Loucy (cell line): Measurements from ENCODE around the gene CDT1.
A peak's percentile ranks its signal among the peaks of the same experiment; 100 is the strongest.

Source experiments
- H2AFZ ChIP-seq: fragments of 200-600 bp; sonication (generic); 2 replicates; pipeline ENCODE4 v1.6.0; 2016; ENCODE audit warnings: antibody characterized with exemption, mild to moderate bottlenecking, low read length, moderate library complexity
- H3F3A ChIP-seq: fragments of 200-600 bp; 2 replicates; pipeline ENCODE4 v1.6.0; 2016; ENCODE audit warnings: antibody characterized with exemption, low read depth, mild to moderate bottlenecking
- H3K27me3 ChIP-seq: fragments of 200-600 bp; sonication (generic); 2 replicates; pipeline ENCODE4 v1.6.1; 2014; ENCODE audit warnings: low read length, mild to moderate bottlenecking; ENCODE audit not compliant: insufficient read depth, poor library complexity, severe bottlenecking
- H3K36me3 ChIP-seq: fragments of 200-600 bp; sonication (generic); 2 replicates; pipeline ENCODE4 v1.6.1; 2016; ENCODE audit warnings: low read length; ENCODE audit not compliant: insufficient read depth
- H3K4me1 ChIP-seq: fragments of 200-600 bp; sonication (generic); 2 replicates; pipeline ENCODE4 v1.5.1; 2014; ENCODE audit warnings: low read length, mild to moderate bottlenecking; ENCODE audit not compliant: insufficient read depth, poor library complexity, severe bottlenecking
- H3K4me2 ChIP-seq: fragments of 200-600 bp; sonication (generic); 2 replicates; pipeline ENCODE4 v1.6.0; 2014; ENCODE audit warnings: antibody characterized with exemption, low read length, low read depth, mild to moderate bottlenecking; ENCODE audit not compliant: poor library complexity, severe bottlenecking
- H3K4me3 ChIP-seq: fragments of 200-600 bp; sonication (generic); 2 replicates; pipeline ENCODE4 v1.5.1; 2014; ENCODE audit warnings: low read length, mild to moderate bottlenecking, mixed read lengths; ENCODE audit not compliant: poor library complexity, severe bottlenecking
- H3K79me2 ChIP-seq: fragments of 200-600 bp; sonication (generic); 2 replicates; pipeline ENCODE4 v1.6.1; 2014; ENCODE audit warnings: low read length; ENCODE audit not compliant: insufficient read depth
- H3K9ac ChIP-seq: fragments of 200-600 bp; sonication (generic); 2 replicates; pipeline ENCODE4 v1.6.0; 2014; ENCODE audit warnings: mild to moderate bottlenecking, low read depth, low read length, moderate library complexity; ENCODE audit not compliant: poor library complexity, severe bottlenecking
- H3K9me2 ChIP-seq: fragments of 200-600 bp; sonication (generic); replicated peaks from 2 replicates; pipeline ENCODE4 v1.6.1; 2016; ENCODE audit warnings: low read depth, low read length, mixed read lengths
- H3K9me3 ChIP-seq: fragments of 200-600 bp; sonication (generic); 2 replicates; pipeline ENCODE4 v1.6.1; 2014; ENCODE audit warnings: mild to moderate bottlenecking, antibody characterized with exemption, low read length, low read depth; ENCODE audit not compliant: insufficient read depth
- H4K20me1 ChIP-seq: fragments of 200-600 bp; sonication (generic); 2 replicates; pipeline ENCODE4 v1.6.0; 2014; ENCODE audit warnings: antibody characterized with exemption, low read length, mild to moderate bottlenecking; ENCODE audit not compliant: insufficient read depth, poor library complexity, severe bottlenecking
- CTCF ChIP-seq: fragments of 200-600 bp; sonication (generic); conservative IDR thresholded peaks from 2 replicates; pipeline ENCODE4 v1.5.1; 2014; ENCODE audit warnings: mild to moderate bottlenecking, antibody characterized with exemption, low read length
- EZH2phosphoT487 ChIP-seq: fragments of 200-600 bp; IDR thresholded peaks from 2 replicates; pipeline ENCODE4 v1.6.1; 2018; ENCODE audit warnings: antibody characterized with exemption, mild to moderate bottlenecking, moderate library complexity, borderline replicate concordance

The CDT1 gene

GRCh38 chr16:88803264-88803987 lies at the start of gene CDT1:
Gene CDT1, plus strand, starts transcription at chr16:88803789. Its CDS starts 43 bp downstream, at chr16:88803832.
- H3K79me2 ChIP-seq, result peaks cover 74% of the 10 kb centered on the region
- peaks cover 32% of the 10 kb centered on the region for H3K4me1 ChIP-seq
- peak within 1 kb of the TSS; percentile 75 for H3K4me2 ChIP-seq
- peaks cover 4% of the 10 kb centered on the region for H3F3A ChIP-seq
- H3K9me2 ChIP-seq, result no peaks in the 10 kb centered on the region
- H2AFZ ChIP-seq, result no peak within 1 kb of the TSS
- H3K4me3 ChIP-seq, result peak within 1 kb of the TSS; percentile 79
- H3K27me3 ChIP-seq, result no peaks in the 10 kb centered on the region
- H4K20me1 ChIP-seq, result peaks cover 37% of the 10 kb centered on the region
- peak within 1 kb of the TSS; percentile 96 for H3K9ac ChIP-seq
- no peaks in the 10 kb centered on the region for H3K9me3 ChIP-seq
- peaks cover 14% of the 10 kb centered on the region; the same call in 1 of the 2 replicates for H3K36me3 ChIP-seq
- TF ChIP-seq EZH2phosphoT487 (no peak), CTCF (no peak)

DNA sequence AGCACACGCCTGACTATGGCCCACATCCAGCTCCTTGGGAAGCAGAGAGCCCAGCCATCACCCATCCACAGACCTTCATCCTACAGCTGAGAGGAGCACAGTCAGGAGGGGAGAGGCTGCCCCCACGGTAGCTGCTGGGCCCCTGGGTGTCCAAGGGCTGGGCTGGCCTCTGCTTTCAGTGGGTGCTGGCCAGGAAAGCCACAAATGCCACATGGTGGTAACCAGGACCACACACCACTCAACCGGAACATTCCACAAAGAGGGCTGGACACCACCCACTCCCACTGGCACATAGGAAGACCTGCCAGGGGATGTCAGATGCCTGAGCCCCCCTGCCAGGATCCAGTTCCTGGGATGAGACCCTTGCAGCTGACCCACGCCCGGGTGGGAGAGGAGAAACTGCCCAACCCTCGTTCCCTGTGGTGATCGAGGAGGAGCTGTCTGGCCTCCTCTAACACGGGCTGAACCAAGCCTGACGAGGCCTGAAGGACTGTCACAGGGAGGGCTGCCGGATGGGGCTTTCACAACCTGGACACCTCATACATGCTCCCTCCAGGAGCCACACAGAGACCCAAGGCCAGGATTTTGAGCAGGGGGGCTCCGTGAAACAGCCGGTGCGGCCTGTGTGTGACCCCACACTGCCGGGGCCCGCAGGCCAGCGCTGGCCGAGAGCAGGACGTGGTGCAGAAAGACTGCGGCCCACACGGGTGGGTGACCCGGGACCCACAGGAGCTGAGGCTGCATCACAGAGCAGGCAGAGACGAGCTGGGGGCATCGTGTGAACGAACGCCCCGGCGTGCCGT lies 49.3 kb upstream of the CDT1 start:
- Histone ChIP-seq H3K9me2 (no peaks in the 10 kb centered on the region), H3F3A (no peaks in the 10 kb centered on the region), H3K4me1 (no peaks in the 10 kb centered on the region), H3K4me2 (no peak overlapping the region), H3K9ac (no peak overlapping the region), H4K20me1 (peaks cover 9% of the 10 kb centered on the region), H2AFZ (no peak overlapping the region), H3K79me2 (peaks cover 38% of the 10 kb centered on the region; the same call in 1 of the 2 replicates), H3K4me3 (no peak overlapping the region), H3K9me3 (no peaks in the 10 kb centered on the region), H3K36me3 (no peaks in the 10 kb centered on the region; the same call in 1 of the 2 replicates), H3K27me3 (no peaks in the 10 kb centered on the region)
- no peak for TF ChIP-seq CTCF
- TF ChIP-seq EZH2phosphoT487, result no peak

DNA sequence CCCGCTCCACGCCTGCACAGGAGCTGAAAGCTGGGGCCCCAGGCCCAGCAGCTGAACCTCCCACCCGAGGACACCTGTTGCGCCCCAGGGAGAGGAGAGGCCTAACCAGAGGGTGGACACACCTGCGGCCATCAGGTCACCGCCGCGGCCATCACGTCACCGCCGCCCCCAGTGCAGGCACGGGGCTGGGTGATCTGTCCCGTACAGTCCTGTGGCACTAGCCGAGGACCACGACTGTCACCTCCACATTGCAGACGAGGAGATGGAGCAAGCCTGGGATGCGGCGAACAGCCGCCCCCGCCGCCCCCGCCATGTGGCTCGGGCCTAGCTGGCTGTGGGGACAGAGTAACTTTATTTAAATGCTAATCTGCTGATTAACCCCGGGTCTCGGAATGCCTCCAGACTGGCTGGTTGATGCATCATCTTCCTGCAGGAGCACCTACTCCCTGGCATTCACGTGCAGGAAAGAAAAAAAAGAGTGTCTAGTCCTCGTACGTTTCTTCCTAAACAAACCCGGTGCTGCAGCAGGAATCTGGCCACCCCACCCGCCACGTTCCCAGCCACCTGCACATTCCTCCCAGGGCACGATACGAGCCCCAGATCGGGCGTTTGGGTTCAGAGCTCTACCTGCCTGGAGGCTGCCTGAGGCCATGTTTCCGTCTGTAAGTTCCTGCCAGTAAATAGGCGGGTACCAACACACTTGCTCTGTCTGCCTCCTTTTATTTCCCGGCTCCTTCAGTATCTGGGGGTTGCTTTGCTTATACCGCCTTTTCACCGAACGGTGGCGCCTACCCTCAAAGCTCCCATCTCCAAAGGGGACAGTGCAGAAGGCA lies 48.5 kb upstream of the CDT1 start:
- H3F3A ChIP-seq, result no peaks in the 10 kb centered on the region
- no peaks in the 10 kb centered on the region for H3K9me3 ChIP-seq
- H3K36me3 ChIP-seq, result no peaks in the 10 kb centered on the region; the same call in 1 of the 2 replicates
- H3K79me2 ChIP-seq, result peaks cover 41% of the 10 kb centered on the region; the same call in 1 of the 2 replicates
- peaks cover 12% of the 10 kb centered on the region for H4K20me1 ChIP-seq
- H3K4me3 ChIP-seq, result no peak overlapping the region
- no peaks in the 10 kb centered on the region for H3K9me2 ChIP-seq
- no peak for TF ChIP-seq EZH2phosphoT487
- no peak overlapping the region for H3K9ac ChIP-seq
- no peak overlapping the region for H2AFZ ChIP-seq
- H3K4me2 ChIP-seq, result no peak overlapping the region
- H3K4me1 ChIP-seq, result no peaks in the 10 kb centered on the region
- H3K27me3 ChIP-seq, result no peaks in the 10 kb centered on the region
